Uterus (tissue), 4 donors: ENCODE measurements around the gene UGGT1. TPM values are rescaled to one million over a fixed set of nuclear protein-coding genes. Genes with fewer than 3 reads are reported as not detected.
"Not testable (repeated sequence)": the region's sequence is repeated elsewhere in the genome, so short reads cannot be mapped to it uniquely, and the experiment has no call there.

Experiments used
- DNase-seq, 2 donors: peaks; one replicate each; pipeline ENCODE4 v3.0.0-alpha.2; 2019 to 2020
- H3K27ac ChIP-seq, 2 donors: fragments of 200-600 bp; sonication (generic); 1 replicate in 1 of 2; 2 replicates in 1 of 2; pipeline ENCODE4 v1.5.1; 2016 to 2018
- H3K27me3 ChIP-seq, 2 donors: fragments of 200-600 bp; sonication (generic); one replicate each; pipeline ENCODE4 v1.5.1; 2018 to 2019; ENCODE audit warnings: control low read depth in 1 of 2
- H3K36me3 ChIP-seq, 2 donors: fragments of 200-600 bp; sonication (generic); one replicate each; pipeline ENCODE4 v1.5.1; 2019; ENCODE audit warnings: control low read depth in 1 of 2
- H3K4me1 ChIP-seq, 2 donors: fragments of 200-600 bp; sonication (generic); one replicate each; pipeline ENCODE4 v1.5.1; 2018 to 2019; ENCODE audit warnings: control low read depth in 1 of 2
- H3K4me3 ChIP-seq, 2 donors: fragments of 200-600 bp; sonication (generic); 1 replicate in 1 of 2; 2 replicates in 1 of 2; pipeline ENCODE4 v1.5.1; 2018 to 2019; ENCODE audit warnings: mild to moderate bottlenecking in 1 of 2
- H3K9me3 ChIP-seq, 2 donors: fragments of 200-600 bp; sonication (generic); one replicate each; pipeline ENCODE4 v1.5.1; 2019; ENCODE audit warnings: control low read depth in 1 of 2
- POLR2A ChIP-seq, 2 donors: fragments of 450-650 bp; IDR thresholded peaks; one replicate each; pipeline ENCODE4 v1.6.1; 2016; ENCODE audit warnings: antibody characterized with exemption in 2 of 2, mild to moderate bottlenecking in 1 of 2, moderate library complexity in 1 of 2
- intact Hi-C: fragments of 100-400 bp; cut with DNase I; formaldehyde crosslinking; loops from one replicate; pipeline ENCODE4 v1.15.1; 2023; ENCODE audit warnings: low total_unique reads
- total RNA-seq, 4 donors: library from RNA; depleted of rRNA in 3 of 4; stranded (reverse); fragments of >200 nt in 3 of 4; gene quantifications; one replicate each; pipeline versions ENCODE4 v1.1.0 to v1.2.4, GENCODE V29; 2014 to 2023
- TF ChIP-seq, protein P1 (sequence below), 4 experiments: fragments of 200-600 bp in 2 of 4; fragments of 450-650 bp in 2 of 4; sonication (generic) in 2 of 4; IDR thresholded peaks; one replicate each; pipeline ENCODE4 v1.5.1; 2016 to 2019; ENCODE audit warnings: antibody characterized with exemption in 4 of 4, mild to moderate bottlenecking in 2 of 4, moderate library complexity in 1 of 4
- donor health status: DM: yes; HTN: yes; CAD: no.

UGGT1 gene
- total RNA-seq, 4 donors from 2014 or later = 24.4 to 66.2 (median 35.0) TPM

- H3K36me3 ChIP-seq = no peaks in the 10 kb centered on the region
- no peaks in the 10 kb centered on the region for H3K27me3 ChIP-seq
- intact Hi-C loops = no loop called here
- H3K9me3 ChIP-seq = no peaks in the 10 kb centered on the region
- no peak for TF ChIP-seq POLR2A (IDR thresholded peaks at IDR 0.05)
- TF ChIP-seq, protein P1, sequence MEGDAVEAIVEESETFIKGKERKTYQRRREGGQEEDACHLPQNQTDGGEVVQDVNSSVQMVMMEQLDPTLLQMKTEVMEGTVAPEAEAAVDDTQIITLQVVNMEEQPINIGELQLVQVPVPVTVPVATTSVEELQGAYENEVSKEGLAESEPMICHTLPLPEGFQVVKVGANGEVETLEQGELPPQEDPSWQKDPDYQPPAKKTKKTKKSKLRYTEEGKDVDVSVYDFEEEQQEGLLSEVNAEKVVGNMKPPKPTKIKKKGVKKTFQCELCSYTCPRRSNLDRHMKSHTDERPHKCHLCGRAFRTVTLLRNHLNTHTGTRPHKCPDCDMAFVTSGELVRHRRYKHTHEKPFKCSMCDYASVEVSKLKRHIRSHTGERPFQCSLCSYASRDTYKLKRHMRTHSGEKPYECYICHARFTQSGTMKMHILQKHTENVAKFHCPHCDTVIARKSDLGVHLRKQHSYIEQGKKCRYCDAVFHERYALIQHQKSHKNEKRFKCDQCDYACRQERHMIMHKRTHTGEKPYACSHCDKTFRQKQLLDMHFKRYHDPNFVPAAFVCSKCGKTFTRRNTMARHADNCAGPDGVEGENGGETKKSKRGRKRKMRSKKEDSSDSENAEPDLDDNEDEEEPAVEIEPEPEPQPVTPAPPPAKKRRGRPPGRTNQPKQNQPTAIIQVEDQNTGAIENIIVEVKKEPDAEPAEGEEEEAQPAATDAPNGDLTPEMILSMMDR (IDR thresholded peaks at IDR 0.05) = no peak
- H3K27ac ChIP-seq = no peak overlapping the region
- no peak overlapping the region for H3K4me3 ChIP-seq
- no peaks in the 10 kb centered on the region for H3K4me1 ChIP-seq
- no peak for DNase-seq
Observed at GRCh38 chr2:128206245-128206644, 115.2 kb downstream of the UGGT1 start.

DNA sequence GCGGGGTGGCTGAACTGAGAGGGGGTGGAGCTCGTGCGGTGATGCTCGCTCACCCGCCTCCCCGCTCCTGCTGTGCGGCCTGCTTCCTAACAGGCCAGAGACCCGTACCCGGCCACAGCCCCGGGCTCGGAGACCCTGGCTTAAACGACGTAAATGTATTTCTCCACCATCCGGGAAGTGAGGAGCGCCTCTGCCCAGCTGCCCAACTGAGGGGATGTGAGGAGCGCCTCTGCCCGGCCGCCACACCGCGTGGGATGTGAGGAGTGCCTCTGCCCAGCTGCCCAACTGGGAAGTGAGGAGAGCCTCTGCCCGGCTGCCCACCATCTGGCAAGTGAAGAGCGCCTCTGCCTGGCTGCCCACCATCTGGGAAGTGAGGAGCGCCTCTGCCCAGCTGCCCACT is 117.0 kb downstream of the UGGT1 start:
- no peak for DNase-seq
- no peak overlapping the region for H3K4me3 ChIP-seq
- no peaks in the 10 kb centered on the region for H3K4me1 ChIP-seq
- no peaks in the 10 kb centered on the region for H3K36me3 ChIP-seq
- intact Hi-C loops = no loop called here
- no peak overlapping the region for H3K27ac ChIP-seq
- no peaks in the 10 kb centered on the region for H3K9me3 ChIP-seq
- no peaks in the 10 kb centered on the region for H3K27me3 ChIP-seq
- TF ChIP-seq, protein P1 (IDR thresholded peaks at IDR 0.05) = no peak
- TF ChIP-seq POLR2A (IDR thresholded peaks at IDR 0.05) = no peak

- H3K4me3 ChIP-seq, H3K36me3 ChIP-seq, H3K27me3 ChIP-seq, H3K4me1 ChIP-seq, H3K27ac ChIP-seq, DNase-seq, H3K9me3 ChIP-seq, intact Hi-C loops: not testable (repeated sequence)
Observed at GRCh38 chr2:128208631-128209324, 117.8 kb downstream of the UGGT1 start.

DNA sequence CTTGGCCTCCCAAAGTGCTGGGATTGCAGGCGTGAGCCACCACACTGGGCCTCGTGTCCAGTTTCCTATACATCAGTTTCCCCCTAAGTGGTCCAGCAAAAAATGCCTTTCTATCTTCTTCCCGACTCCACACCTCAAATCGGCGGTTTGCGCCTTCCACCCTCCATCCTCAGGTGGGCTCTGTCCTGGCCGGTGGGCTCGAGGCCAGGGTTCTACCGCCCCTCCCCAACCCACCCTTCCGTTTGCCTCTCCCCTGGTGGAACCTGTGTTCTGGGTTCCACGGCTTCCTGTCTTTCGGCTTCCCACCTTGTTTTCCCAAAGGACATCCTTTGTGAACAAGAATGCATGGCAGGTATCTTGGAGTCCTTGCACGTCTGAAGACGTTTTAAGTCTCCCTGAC is 123.3 kb downstream of the UGGT1 start:
- no peaks in the 10 kb centered on the region for H3K4me1 ChIP-seq
- H3K9me3 ChIP-seq = no peaks in the 10 kb centered on the region
- H3K36me3 ChIP-seq = no peaks in the 10 kb centered on the region
- no peak overlapping the region for H3K4me3 ChIP-seq
- no peak for TF ChIP-seq POLR2A (IDR thresholded peaks at IDR 0.05)
- TF ChIP-seq, protein P1 (IDR thresholded peaks at IDR 0.05) = no peak
- no peak overlapping the region for H3K27ac ChIP-seq
- intact Hi-C loops = no loop called here
- H3K27me3 ChIP-seq = no peaks in the 10 kb centered on the region
- DNase-seq = no peak

- intact Hi-C loops = no loop called here
Observed at GRCh38 chr2:128214866-128215460, 124.0 kb downstream of the UGGT1 start.

DNA sequence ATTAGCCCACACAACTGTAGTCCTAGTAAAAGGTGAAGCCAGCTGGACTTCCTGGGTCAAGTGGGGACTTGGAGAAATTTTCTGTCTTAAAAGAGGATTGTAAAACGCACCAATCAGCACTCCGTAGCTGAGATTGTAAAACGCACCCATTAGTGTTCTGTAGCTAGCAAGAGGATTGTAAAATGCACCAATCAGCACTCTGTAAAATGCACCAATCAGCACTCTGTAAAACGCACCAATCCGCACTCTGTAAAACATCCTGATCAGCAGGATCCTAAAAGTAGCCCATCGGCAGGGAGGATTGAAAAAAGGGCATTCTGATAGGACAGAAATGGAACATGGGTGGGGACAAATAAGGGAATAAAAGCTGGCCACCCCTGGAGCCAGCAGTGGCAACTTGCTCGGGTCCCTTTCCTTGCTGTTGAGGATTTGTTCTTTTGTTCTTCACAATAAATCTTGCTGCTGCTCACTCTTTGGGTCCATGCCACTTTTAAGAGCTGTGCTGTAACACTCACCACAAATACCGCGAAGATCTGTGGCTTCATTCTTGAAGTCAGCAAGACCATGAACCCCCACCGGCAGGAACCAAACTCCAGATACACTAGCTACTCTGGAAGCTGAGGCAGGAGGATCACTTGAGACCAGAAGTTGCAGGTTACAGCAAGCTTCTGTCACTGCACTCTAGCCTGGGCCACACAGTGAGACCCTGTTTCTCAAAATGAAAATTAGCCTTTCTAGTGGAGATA is 125.1 kb downstream of the UGGT1 start:
- Histone ChIP-seq H3K4me1 (no peaks in the 10 kb centered on the region), H3K4me3 (no peak overlapping the region), H3K36me3 (no peaks in the 10 kb centered on the region), H3K9me3 (no peaks in the 10 kb centered on the region), H3K27ac (no peak overlapping the region), H3K27me3 (no peaks in the 10 kb centered on the region)
- intact Hi-C loops = no loop called here
- DNase-seq = no peak
- TF ChIP-seq, protein P1 (IDR thresholded peaks at IDR 0.05) = no peak
- no peak for TF ChIP-seq POLR2A (IDR thresholded peaks at IDR 0.05)

More at GRCh38 chr2:128214866-128215460, 124.0 kb downstream of the UGGT1 start:
- no peak overlapping the region for H3K27ac ChIP-seq
- no peak for DNase-seq
- no peaks in the 10 kb centered on the region for H3K36me3 ChIP-seq
- H3K4me1 ChIP-seq = no peaks in the 10 kb centered on the region
- no peak for TF ChIP-seq POLR2A (IDR thresholded peaks at IDR 0.05)
- no peaks in the 10 kb centered on the region for H3K9me3 ChIP-seq
- no peaks in the 10 kb centered on the region for H3K27me3 ChIP-seq
- no peak overlapping the region for H3K4me3 ChIP-seq
